ENCODE measurements around the gene RNF181. TPM values are rescaled to one million over a fixed set of nuclear protein-coding genes. Genes with fewer than 3 reads are reported as not detected.

The RNF181 gene
- total RNA-seq, 3 donors from 2014 or later: 131 to 243 (median 161) TPM

GRCh38 chr2:85631316-85631715 lies 35.8 kb downstream of the RNF181 start:
- intact Hi-C loops (cut with DNase I; ENCODE audit: low total_unique reads): no loop called here
- TF ChIP-seq POLR2A (IDR thresholded peaks at IDR 0.05): no peak
- no peak for TF ChIP-seq POLR2AphosphoS5 (IDR thresholded peaks at IDR 0.05)

GRCh38 chr2:85635011-85635410 lies 39.5 kb downstream of the RNF181 start:
- Histone ChIP-seq H3K27ac (no peak overlapping the region), H3K36me3 (no peaks in the 10 kb centered on the region), H3K4me3 (no peak overlapping the region), H3K4me1 (no peaks in the 10 kb centered on the region), H3K27me3 (no peaks in the 10 kb centered on the region), H3K9me3 (no peaks in the 10 kb centered on the region)
- intact Hi-C loops (cut with DNase I; ENCODE audit: low total_unique reads): no loop called here
- DNase-seq (ENCODE audit: low spot score in 2 of 2): no peak
- TF ChIP-seq CTCF (IDR thresholded peaks at IDR 0.05) (no peak), POLR2A (IDR thresholded peaks at IDR 0.05) (no peak), POLR2AphosphoS5 (IDR thresholded peaks at IDR 0.05) (no peak)

More at GRCh38 chr2:85631316-85631715, 35.8 kb downstream of the RNF181 start:
- DNase-seq (ENCODE audit: low spot score in 2 of 2): no peak
- H3K4me1 ChIP-seq: no peaks in the 10 kb centered on the region
- H3K4me3 ChIP-seq: no peak overlapping the region
- H3K36me3 ChIP-seq: no peaks in the 10 kb centered on the region
- H3K27me3 ChIP-seq: no peaks in the 10 kb centered on the region
- no peak overlapping the region for H3K27ac ChIP-seq
- no peaks in the 10 kb centered on the region for H3K9me3 ChIP-seq

GRCh38 chr2:85635636-85636035 lies 40.1 kb downstream of the RNF181 start:
- TF ChIP-seq CTCF (IDR thresholded peaks at IDR 0.05) (no peak), POLR2A (IDR thresholded peaks at IDR 0.05) (no peak), POLR2AphosphoS5 (IDR thresholded peaks at IDR 0.05) (no peak)
- H3K9me3 ChIP-seq: no peaks in the 10 kb centered on the region
- DNase-seq (ENCODE audit: low spot score in 2 of 2): no peak
- no peaks in the 10 kb centered on the region for H3K36me3 ChIP-seq
- no peak overlapping the region for H3K4me3 ChIP-seq
- H3K4me1 ChIP-seq: no peaks in the 10 kb centered on the region
- H3K27me3 ChIP-seq: no peaks in the 10 kb centered on the region
- no peak overlapping the region for H3K27ac ChIP-seq
- intact Hi-C loops (cut with DNase I; ENCODE audit: low total_unique reads): no loop called here

- no peak for TF ChIP-seq CTCF (IDR thresholded peaks at IDR 0.05)
- Histone ChIP-seq H3K36me3 (peaks cover 10% of the 10 kb centered on the region), H3K27ac (no peak overlapping the region), H3K4me1 (no peaks in the 10 kb centered on the region), H3K4me3 (no peak overlapping the region), H3K27me3 (no peaks in the 10 kb centered on the region), H3K9me3 (no peaks in the 10 kb centered on the region)
- intact Hi-C loops (cut with DNase I; ENCODE audit: low total_unique reads): no loop called here
- DNase-seq (ENCODE audit: low spot score in 2 of 2): no peak
These were observed 47.2 kb downstream of the RNF181 start for GRCh38 chr2:85642725-85643124.

- H3K4me1 ChIP-seq: no peaks in the 10 kb centered on the region
- intact Hi-C loops (cut with DNase I; ENCODE audit: low total_unique reads): no loop called here
- H3K9me3 ChIP-seq: no peaks in the 10 kb centered on the region
- no peak overlapping the region for H3K4me3 ChIP-seq
- no peak for DNase-seq (ENCODE audit: low spot score in 2 of 2)
- H3K27ac ChIP-seq: no peak overlapping the region
- H3K36me3 ChIP-seq: peaks cover 14% of the 10 kb centered on the region
- TF ChIP-seq CTCF (IDR thresholded peaks at IDR 0.05): no peak
- TF ChIP-seq POLR2AphosphoS5 (IDR thresholded peaks at IDR 0.05): no peak
- TF ChIP-seq POLR2A (IDR thresholded peaks at IDR 0.05): no peak
- no peaks in the 10 kb centered on the region for H3K27me3 ChIP-seq
These were observed 49.4 kb downstream of the RNF181 start for GRCh38 chr2:85644909-85645308.

- Histone ChIP-seq H3K9me3 (no peaks in the 10 kb centered on the region), H3K4me1 (no peaks in the 10 kb centered on the region), H3K4me3 (no peak overlapping the region), H3K27me3 (no peaks in the 10 kb centered on the region), H3K27ac (no peak overlapping the region), H3K36me3 (peaks cover 14% of the 10 kb centered on the region)
- intact Hi-C loops (cut with DNase I; ENCODE audit: low total_unique reads): no loop called here
- no peak for DNase-seq (ENCODE audit: low spot score in 2 of 2)
- TF ChIP-seq CTCF (IDR thresholded peaks at IDR 0.05): no peak
- TF ChIP-seq POLR2AphosphoS5 (IDR thresholded peaks at IDR 0.05): no peak
- TF ChIP-seq POLR2A (IDR thresholded peaks at IDR 0.05): no peak
These were observed 50.6 kb downstream of the RNF181 start for GRCh38 chr2:85646166-85646565.
